Tibial nerve (tissue), 4 donors: ENCODE data around the gene PARD3B.

Source experiments
- CTCF ChIP-seq, 5 experiments: fragments of 200-600 bp in 3 of 5; fragments of 450-650 bp in 2 of 5; sonication (generic) in 3 of 5; IDR thresholded peaks; one replicate each; pipeline ENCODE4 v1.5.1; 2016 to 2019; ENCODE audit warnings: antibody characterized with exemption in 5 of 5, mild to moderate bottlenecking in 3 of 5, moderate library complexity in 2 of 5
- EP300 ChIP-seq, 2 donors: sonication (generic); formaldehyde crosslinking; IDR thresholded peaks; one replicate each; pipeline ENCODE4 v1.6.1; 2017; ENCODE audit warnings: antibody characterized with exemption in 2 of 2, mild to moderate bottlenecking in 1 of 2
- POLR2A ChIP-seq, 2 donors: fragments of 450-650 bp; IDR thresholded peaks; one replicate each; pipeline ENCODE4 v1.6.1; 2017; ENCODE audit warnings: antibody characterized with exemption in 2 of 2, mild to moderate bottlenecking in 2 of 2, moderate library complexity in 2 of 2

GRCh38 chr2:205323929-205324328, 778.7 kb downstream of the PARD3B start:
- TF ChIP-seq CTCF (IDR thresholded peaks at IDR 0.05) (no peak), EP300 (IDR thresholded peaks at IDR 0.05) (no peak), POLR2A (IDR thresholded peaks at IDR 0.05) (no peak)
